ENCODE data around the gene SYT6.

SYT6 gene

GRCh38 chr1:114113411-114114184 is 40.1 kb downstream of the SYT6 start:
- no peak for TF ChIP-seq CTCF (IDR thresholded peaks at IDR 0.05; ENCODE audit: low read depth, low read length)
- no peaks in the 10 kb centered on the region for H3K27me3 ChIP-seq
- no peak overlapping the region for H3K4me3 ChIP-seq (ENCODE audit: low read depth, low read length)
- no peak for DNase-seq
- peaks cover 4% of the 10 kb centered on the region; the same call in 1 of the 2 replicates for H3K4me1 ChIP-seq
- no peaks in the 10 kb centered on the region for H3K9me3 ChIP-seq
- no peaks in the 10 kb centered on the region for H3K36me3 ChIP-seq

GRCh38 chr1:114112775-114113174 is 40.9 kb downstream of the SYT6 start:
- Histone ChIP-seq H3K36me3 (no peaks in the 10 kb centered on the region), H3K27me3 (no peaks in the 10 kb centered on the region), H3K4me3 (ENCODE audit: low read depth, low read length) (no peak overlapping the region), H3K4me1 (no peaks in the 10 kb centered on the region; the same call in 1 of the 2 replicates), H3K9me3 (no peaks in the 10 kb centered on the region)
- no peak for TF ChIP-seq CTCF (IDR thresholded peaks at IDR 0.05; ENCODE audit: low read depth, low read length)
- no peak for DNase-seq

- TF ChIP-seq CTCF (IDR thresholded peaks at IDR 0.05; ENCODE audit: low read depth, low read length), result no peak
- H3K36me3 ChIP-seq, result no peaks in the 10 kb centered on the region
These were observed 41.7 kb downstream of the SYT6 start for GRCh38 chr1:114111731-114112641.

GRCh38 chr1:114109981-114110380 is 43.7 kb downstream of the SYT6 start:
- no peaks in the 10 kb centered on the region for H3K36me3 ChIP-seq
- TF ChIP-seq CTCF (IDR thresholded peaks at IDR 0.05; ENCODE audit: low read depth, low read length), result no peak
- no peaks in the 10 kb centered on the region for H3K4me1 ChIP-seq
- H3K4me3 ChIP-seq (ENCODE audit: low read depth, low read length), result no peak overlapping the region
- H3K9me3 ChIP-seq, result no peaks in the 10 kb centered on the region
- H3K27me3 ChIP-seq, result no peaks in the 10 kb centered on the region
- no peak for DNase-seq

More at GRCh38 chr1:114111731-114112641, 41.7 kb downstream of the SYT6 start:
- no peak overlapping the region for H3K4me3 ChIP-seq (ENCODE audit: low read depth, low read length)
- DNase-seq, result no peak
- H3K27me3 ChIP-seq, result no peaks in the 10 kb centered on the region
- no peaks in the 10 kb centered on the region for H3K4me1 ChIP-seq
- no peaks in the 10 kb centered on the region for H3K9me3 ChIP-seq

- H3K9me3 ChIP-seq, result no peaks in the 10 kb centered on the region
- peak; percentile 48 for DNase-seq
- no peaks in the 10 kb centered on the region for H3K4me1 ChIP-seq
- no peak overlapping the region for H3K4me3 ChIP-seq (ENCODE audit: low read depth, low read length)
- no peak for TF ChIP-seq CTCF (IDR thresholded peaks at IDR 0.05; ENCODE audit: low read depth, low read length)
- H3K27me3 ChIP-seq, result no peaks in the 10 kb centered on the region
- H3K36me3 ChIP-seq, result no peaks in the 10 kb centered on the region
These were observed 44.9 kb downstream of the SYT6 start for GRCh38 chr1:114108751-114109255.

Measured in BE2C (cell line).